C4-2B (cell line): ENCODE data around the gene SCN8A.

Experiments
- ZFX ChIP-seq: fragments of 450-650 bp; IDR thresholded peaks from 2 replicates; pipeline ENCODE4 v1.6.1; 2017
- TF ChIP-seq, protein P1 (sequence below): fragments of 450-650 bp; conservative IDR thresholded peaks from 2 replicates; pipeline ENCODE4 v1.5.1; 2017; ENCODE audit warnings: mild to moderate bottlenecking

DNA sequence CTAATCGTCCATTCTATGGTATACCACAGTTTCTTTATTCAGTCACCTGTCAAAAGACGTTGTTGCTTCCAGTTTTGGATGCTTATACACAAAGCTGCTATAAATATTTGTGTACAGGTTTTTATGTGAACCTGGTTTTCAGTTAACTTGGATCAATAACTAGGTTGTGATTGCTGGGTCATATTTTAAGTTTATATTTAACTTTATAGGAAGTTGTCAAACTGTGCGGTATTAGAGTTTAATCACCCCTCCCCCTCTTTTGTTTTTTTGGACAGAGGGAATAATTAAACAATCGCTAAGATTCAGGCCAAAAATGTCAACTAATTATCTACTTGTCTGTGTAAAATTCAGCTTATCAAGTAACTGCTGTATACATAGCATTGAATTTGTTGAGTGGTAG is 34.3 kb downstream of the SCN8A start:
- TF ChIP-seq, protein P1, sequence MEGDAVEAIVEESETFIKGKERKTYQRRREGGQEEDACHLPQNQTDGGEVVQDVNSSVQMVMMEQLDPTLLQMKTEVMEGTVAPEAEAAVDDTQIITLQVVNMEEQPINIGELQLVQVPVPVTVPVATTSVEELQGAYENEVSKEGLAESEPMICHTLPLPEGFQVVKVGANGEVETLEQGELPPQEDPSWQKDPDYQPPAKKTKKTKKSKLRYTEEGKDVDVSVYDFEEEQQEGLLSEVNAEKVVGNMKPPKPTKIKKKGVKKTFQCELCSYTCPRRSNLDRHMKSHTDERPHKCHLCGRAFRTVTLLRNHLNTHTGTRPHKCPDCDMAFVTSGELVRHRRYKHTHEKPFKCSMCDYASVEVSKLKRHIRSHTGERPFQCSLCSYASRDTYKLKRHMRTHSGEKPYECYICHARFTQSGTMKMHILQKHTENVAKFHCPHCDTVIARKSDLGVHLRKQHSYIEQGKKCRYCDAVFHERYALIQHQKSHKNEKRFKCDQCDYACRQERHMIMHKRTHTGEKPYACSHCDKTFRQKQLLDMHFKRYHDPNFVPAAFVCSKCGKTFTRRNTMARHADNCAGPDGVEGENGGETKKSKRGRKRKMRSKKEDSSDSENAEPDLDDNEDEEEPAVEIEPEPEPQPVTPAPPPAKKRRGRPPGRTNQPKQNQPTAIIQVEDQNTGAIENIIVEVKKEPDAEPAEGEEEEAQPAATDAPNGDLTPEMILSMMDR, result no peak
- TF ChIP-seq ZFX, result no peak
